ENCODE measurements around the gene LMX1A. TPM values are rescaled to one million over a fixed set of nuclear protein-coding genes. Genes with fewer than 3 reads are reported as not detected.

Gene LMX1A
- total and polyA plus RNA-seq, 2 experiments from 2014 or later: not detected

GRCh38 chr1:165365341-165365740 is 8.8 kb upstream of the LMX1A start (continued):
- TF ChIP-seq ZNF462 (CRISPR knock-in tag; IDR thresholded peaks at IDR 0.05) (no peak), NANOG (IDR thresholded peaks at IDR 0.05; ENCODE audit: borderline replicate concordance) (no peak)

- H3K36me3 Mint-ChIP-seq (ENCODE audit: low read depth): no peaks in the 10 kb centered on the region
- H3K4me1 Mint-ChIP-seq: peaks cover 9% of the 10 kb centered on the region
- ATAC-seq (peak; percentile 14; the same call in 1 of the 3 replicates), DNase-seq (ENCODE audit: low spot score) (no peak)
- no peaks in the 10 kb centered on the region for H3K36me3 ChIP-seq (ENCODE audit: insufficient read depth)
- peaks cover 13% of the 10 kb centered on the region for H3K27me3 Mint-ChIP-seq (ENCODE audit: insufficient read depth, low read depth, poor library complexity)
- no peaks in the 10 kb centered on the region for H4K20me1 ChIP-seq (replicated peaks; ENCODE audit: insufficient read depth)
- no peaks in the 10 kb centered on the region for H3K9me2 ChIP-seq (ENCODE audit: insufficient read depth)
- no peak overlapping the region for H3K27ac ChIP-seq (ENCODE audit: low read depth)
- H3K9me3 Mint-ChIP-seq: no peaks in the 10 kb centered on the region
- H3K4me1 ChIP-seq (ENCODE audit: insufficient read depth): peaks cover 7% of the 10 kb centered on the region; the same call in 1 of the 2 replicates
- no peak overlapping the region for H3K4me3 ChIP-seq
- no peak overlapping the region for H2AFZ ChIP-seq
- no peak overlapping the region for H3K4me2 ChIP-seq
- no peak overlapping the region for H3K27ac Mint-ChIP-seq
- H3K4me3 Mint-ChIP-seq: no peak overlapping the region
- H3K79me2 ChIP-seq (replicated peaks; ENCODE audit: insufficient read depth): no peaks in the 10 kb centered on the region
- no peaks in the 10 kb centered on the region for H3F3A ChIP-seq (replicated peaks; ENCODE audit: low read depth)
- H3K27me3 ChIP-seq (ENCODE audit: insufficient read depth): peaks cover 18% of the 10 kb centered on the region
- TF ChIP-seq STAT1 (IDR thresholded peaks at IDR 0.05; ENCODE audit: unreplicated experiment) (no peak), REST (IDR thresholded peaks at IDR 0.05; ENCODE audit: unreplicated experiment) (no peak), EZH2 (IDR thresholded peaks at IDR 0.05; ENCODE audit: low read depth, unreplicated experiment) (no peak), CREB1 (CRISPR knock-in tag; IDR thresholded peaks at IDR 0.05; ENCODE audit: low read depth) (no peak)
These were observed 8.1 kb upstream of the LMX1A start for GRCh38 chr1:165364568-165365133.

Measured in GM23338 (cell line).